ENCODE measurements around the gene CHST12. TPM values are rescaled to one million over a fixed set of nuclear protein-coding genes. Genes with fewer than 3 reads are reported as not detected.

CHST12 gene
- total and polyA plus RNA-seq, 10 of the 15 experiments (the other 5 are each of a cell fraction or from before 2014, with no cell fraction given), result 0.05 to 14.2 (median 3.3) TPM

DNA sequence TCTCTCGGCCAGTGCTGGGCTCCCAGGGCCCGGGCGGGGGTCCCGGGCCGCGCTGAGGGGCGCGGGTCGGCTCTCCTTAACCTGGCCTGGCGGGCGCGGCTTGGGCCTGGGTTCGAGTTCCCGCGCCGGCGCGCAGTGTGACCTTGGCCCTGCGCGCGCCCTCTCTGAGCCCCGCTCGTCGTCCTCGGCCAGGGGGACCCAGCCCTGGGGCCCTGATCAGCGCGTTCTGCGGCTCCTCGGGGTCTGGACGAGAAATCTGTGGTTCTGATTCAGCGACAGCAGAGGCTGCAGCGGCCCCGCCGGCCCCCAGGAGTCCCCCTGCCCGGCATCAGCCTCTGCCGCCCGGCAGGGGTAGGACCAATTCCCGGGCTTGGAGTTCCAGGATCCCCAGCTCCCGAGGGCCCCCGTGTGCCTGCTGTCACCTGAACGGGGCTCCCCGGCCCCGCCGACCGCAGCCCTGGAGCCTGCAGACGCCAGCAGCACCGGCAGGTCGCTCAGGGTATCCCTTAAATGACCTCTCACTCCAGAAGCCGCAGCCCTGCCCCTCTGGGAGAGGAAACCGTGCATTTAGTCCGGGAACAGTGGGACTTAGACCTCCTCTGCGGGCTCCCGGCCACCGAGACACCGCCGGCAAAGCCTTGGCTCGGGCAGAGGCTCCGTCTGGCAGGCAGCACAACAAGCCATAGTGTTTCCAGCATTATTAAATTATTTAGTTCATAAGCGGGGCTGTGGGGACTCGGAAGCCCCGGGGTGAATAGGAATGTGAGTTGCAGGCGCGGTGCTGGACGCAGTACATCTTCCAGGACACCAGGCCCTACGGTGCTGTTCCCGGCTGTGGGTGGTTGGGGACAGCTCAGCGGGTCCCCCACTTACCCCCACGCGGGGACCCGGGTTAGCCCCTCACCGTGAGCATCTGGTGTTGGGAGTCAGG lies 572 bp downstream of the CHST12 start (continued):
- TF ChIP-seq BHLHE40 (IDR thresholded peaks at IDR 0.05; ENCODE audit: borderline replicate concordance in 1 of 2, low read depth in 2 of 2, low read length in 1 of 2), result no peak
- no peak for TF ChIP-seq KLF5 (IDR thresholded peaks at IDR 0.05; ENCODE audit: partially characterized antibody)
- TF ChIP-seq ZNF217 (IDR thresholded peaks at IDR 0.05), result 0 out of 2 replicates have a peak, but pooled peaks have one; percentile 71
- TF ChIP-seq CHD2 (IDR thresholded peaks at IDR 0.05; ENCODE audit: borderline replicate concordance, low read depth, low read length), result no peak
- TF ChIP-seq IKZF2 (IDR thresholded peaks at IDR 0.05), result peak; percentile 44 to 62; a peak in 3 of 4 replicates
- TF ChIP-seq IKZF1 (conservative IDR thresholded peaks at IDR 0.05), result peak; percentile 70

DNA sequence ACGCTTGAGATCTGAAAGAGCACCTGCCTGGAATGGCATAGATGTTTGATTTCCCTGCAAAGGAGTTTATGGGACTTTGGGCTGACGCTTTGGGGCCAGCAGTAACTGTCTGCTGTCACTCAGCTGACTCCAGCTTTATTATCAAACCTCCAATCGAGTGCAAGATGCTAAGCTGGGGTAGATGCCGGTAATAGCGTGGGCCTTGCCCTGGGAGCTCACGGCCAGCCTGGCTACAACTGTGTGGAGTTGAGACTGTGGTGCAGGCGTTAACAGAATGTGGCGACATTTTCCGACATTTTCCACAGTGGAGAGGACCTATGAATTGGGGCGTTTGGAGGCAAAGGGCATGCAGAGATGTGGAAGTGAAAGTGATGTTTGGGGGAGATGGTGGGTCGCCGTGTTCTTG lies 1.3 kb downstream of the CHST12 start:
- ChIA-PET POLR2A (interaction anchor here (0.6 to 2.2 kb wide), 5 partner anchors 13 to 167 kb away, joined by 3 to 6 read pairs (median 3); no protein-coding TSS in a partner anchor), SMC1A (ENCODE audit: uncharacterized antibody, unreplicated experiment) (interaction anchor here (0.6 to 1.6 kb wide), 4 partner anchors 16 to 945 kb away, joined by 3 to 6 read pairs (median 4); no protein-coding TSS in a partner anchor), CTCF (interaction anchor here (0.7 to 3.5 kb wide), 6 partner anchors 11 to 295 kb away, joined by 3 to 20 read pairs (median 3); no protein-coding TSS in a partner anchor), RAD21 (ENCODE audit: unreplicated experiment) (interaction anchor here (0.8 to 3.4 kb wide), 5 partner anchors 27 to 93 kb away, joined by 4 to 28 read pairs (median 6); partner anchors contain the start of gene EIF3B)
- H3K27ac ChIP-seq (ENCODE audit: control insufficient read depth, insufficient read depth), result peak overlapping the region; percentile 84
- peak overlapping the region; percentile 70 for H3K4me3 ChIP-seq
- WGBS (ENCODE audit: insufficient coverage, insufficient replicate concordance, low lambda C conversion rate, missing lambda C conversion rate), result 34% methylated on average over 12 of the region's 12 CpGs
- peak overlapping the region; percentile 98 for H3K4me2 ChIP-seq (ENCODE audit: control insufficient read depth, insufficient read depth)
- ATAC-seq (0 out of 3 replicates have a peak, but pooled peaks have one; percentile 1), DNase-seq (ENCODE audit: low read depth, low spot score) (no peak), FAIRE-seq (no peak)
- peak overlapping the region; percentile 74 for H3K9ac ChIP-seq (ENCODE audit: control insufficient read depth, insufficient read depth, low read length)
- intact Hi-C loops (cut with micrococcal nuclease; ENCODE audit: unreplicated experiment), result loop anchor here (5.0 kb wide), 1 partner anchor 107 kb away; no protein-coding TSS in a partner anchor
- H4K20me1 ChIP-seq (ENCODE audit: control insufficient read depth, insufficient read depth), result no peaks in the 10 kb centered on the region; the same call in 1 of the 2 replicates
- H3K79me2 ChIP-seq (ENCODE audit: control insufficient read depth, insufficient read depth, low read length), result peaks cover 33% of the 10 kb centered on the region
- H3K27me3 ChIP-seq (replicated peaks in 1 of 2; ENCODE audit: control insufficient read depth in 2 of 2, insufficient read depth in 2 of 2, low read length in 1 of 2), result no peaks in the 10 kb centered on the region
- BruUV-seq (replicated peaks), result no TSS peak
- peaks cover 0 to 3% of the 10 kb centered on the region in 2 experiments; a peak in 1 of 4 replicates for H3K36me3 ChIP-seq (ENCODE audit: control insufficient read depth in 2 of 2, insufficient read depth in 2 of 2, low read length in 1 of 2)
- TF ChIP-seq, protein P1, sequence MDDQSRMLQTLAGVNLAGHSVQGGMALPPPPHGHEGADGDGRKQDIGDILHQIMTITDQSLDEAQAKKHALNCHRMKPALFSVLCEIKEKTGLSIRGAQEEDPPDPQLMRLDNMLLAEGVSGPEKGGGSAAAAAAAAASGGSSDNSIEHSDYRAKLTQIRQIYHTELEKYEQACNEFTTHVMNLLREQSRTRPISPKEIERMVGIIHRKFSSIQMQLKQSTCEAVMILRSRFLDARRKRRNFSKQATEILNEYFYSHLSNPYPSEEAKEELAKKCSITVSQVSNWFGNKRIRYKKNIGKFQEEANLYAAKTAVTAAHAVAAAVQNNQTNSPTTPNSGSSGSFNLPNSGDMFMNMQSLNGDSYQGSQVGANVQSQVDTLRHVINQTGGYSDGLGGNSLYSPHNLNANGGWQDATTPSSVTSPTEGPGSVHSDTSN (IDR thresholded peaks at IDR 0.05; ENCODE audit: insufficient replicate concordance, low read depth, low read length), result peak; percentile 41
- TF ChIP-seq IKZF2 (IDR thresholded peaks at IDR 0.05), result peak in 1 of 2 experiments; percentile 30; a peak in 1 of 4 replicates
- 0 out of 2 replicates have a peak, but pooled peaks have one; percentile 12 for TF ChIP-seq POLR2A (IDR thresholded peaks at IDR 0.05; ENCODE audit: low read depth, low read length)
- TF ChIP-seq GATAD2B (conservative IDR thresholded peaks at IDR 0.05; ENCODE audit: low read depth), result no peak
- no peak for TF ChIP-seq RCOR1 (conservative IDR thresholded peaks at IDR 0.05; ENCODE audit: low read depth, low read length)
- TF ChIP-seq NR2F1 (conservative IDR thresholded peaks at IDR 0.05), result 0 out of 2 replicates have a peak, but pooled peaks have one; percentile 10
- TF ChIP-seq, protein P2, sequence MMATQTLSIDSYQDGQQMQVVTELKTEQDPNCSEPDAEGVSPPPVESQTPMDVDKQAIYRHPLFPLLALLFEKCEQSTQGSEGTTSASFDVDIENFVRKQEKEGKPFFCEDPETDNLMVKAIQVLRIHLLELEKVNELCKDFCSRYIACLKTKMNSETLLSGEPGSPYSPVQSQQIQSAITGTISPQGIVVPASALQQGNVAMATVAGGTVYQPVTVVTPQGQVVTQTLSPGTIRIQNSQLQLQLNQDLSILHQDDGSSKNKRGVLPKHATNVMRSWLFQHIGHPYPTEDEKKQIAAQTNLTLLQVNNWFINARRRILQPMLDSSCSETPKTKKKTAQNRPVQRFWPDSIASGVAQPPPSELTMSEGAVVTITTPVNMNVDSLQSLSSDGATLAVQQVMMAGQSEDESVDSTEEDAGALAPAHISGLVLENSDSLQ (IDR thresholded peaks at IDR 0.05), result peak; percentile 75; the same call in 1 of the 2 replicates
- TF ChIP-seq SPI1 (IDR thresholded peaks at IDR 0.05; ENCODE audit: borderline replicate concordance, insufficient read depth, low read depth, low read length), result peak; percentile 51; the same call in 1 of the 2 replicates
- H2AFZ ChIP-seq (ENCODE audit: control insufficient read depth, low read depth, low read length), result no peak overlapping the region
- H3K9me3 ChIP-seq (replicated peaks; ENCODE audit: control insufficient read depth, insufficient read depth, low read length), result no peaks in the 10 kb centered on the region
- in situ Hi-C loops (cut with MboI), result no loop called here
- H3K4me1 ChIP-seq (ENCODE audit: control insufficient read depth, insufficient read depth, low read length), result peaks cover 42% of the 10 kb centered on the region

Measured in GM12878 (cell line).